NT2/D1 (cell line): ENCODE results near the gene CCSAP.

Experiments
- SUZ12 ChIP-seq: IDR thresholded peaks from 2 replicates; pipeline ENCODE4 v1.6.1; 2011; ENCODE audit not compliant: insufficient read length, insufficient read depth; ENCODE audit errors: extremely low read depth
- YY1 ChIP-seq: IDR thresholded peaks from 2 replicates; pipeline ENCODE4 v1.6.1; 2011; ENCODE audit not compliant: insufficient read length, insufficient read depth
- ZNF274 ChIP-seq: IDR thresholded peaks from 2 replicates; pipeline ENCODE4 v1.6.1; 2011; ENCODE audit warnings: mild to moderate bottlenecking, low read depth, low read length

GRCh38 chr1:229318056-229318455, 24.8 kb downstream of the CCSAP start:
- TF ChIP-seq YY1 = no peak
- TF ChIP-seq ZNF274 = no peak
- TF ChIP-seq SUZ12 = no peak
